ENCODE measurements around the gene IPPK.

IPPK gene

DNA sequence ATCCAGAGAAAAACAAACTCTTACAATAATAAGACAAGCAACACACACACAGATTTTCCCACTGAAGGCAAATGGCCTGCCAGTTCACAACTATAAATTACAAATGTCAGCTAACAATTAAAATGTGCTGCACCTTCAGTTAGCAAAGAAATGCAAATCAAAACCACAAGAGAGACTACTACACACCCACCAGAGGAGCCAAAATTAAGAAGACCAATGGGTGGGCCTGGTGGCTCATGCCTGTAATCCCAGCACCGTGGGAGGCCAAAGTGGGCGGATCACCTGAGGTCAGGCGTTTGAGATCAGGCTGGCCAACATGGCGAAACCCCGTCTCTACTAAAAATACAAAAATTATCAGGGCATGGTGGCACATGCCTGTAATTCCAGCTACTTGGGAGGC is 15.1 kb upstream of the IPPK start:
- DNase-seq = no peak

DNA sequence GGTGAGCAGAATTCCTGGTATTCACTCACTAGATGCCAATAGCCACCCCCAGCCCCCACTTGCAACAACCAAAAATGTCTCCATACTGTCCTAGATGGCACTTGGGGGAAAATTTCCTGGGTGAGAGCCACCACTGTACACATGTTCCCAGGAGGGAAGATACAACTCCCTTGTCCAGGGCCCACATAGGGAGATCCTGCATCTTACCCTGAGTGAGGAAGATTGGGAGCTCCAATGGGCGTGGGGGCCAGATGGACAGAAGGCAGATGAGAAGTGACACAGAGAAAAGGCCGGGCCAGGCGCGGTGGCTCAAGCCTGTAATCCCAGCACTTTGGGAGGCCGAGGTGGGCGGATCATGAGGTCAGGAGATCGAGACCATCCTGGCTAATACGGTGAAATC is 12.3 kb upstream of the IPPK start:
- no peak for DNase-seq

DNA sequence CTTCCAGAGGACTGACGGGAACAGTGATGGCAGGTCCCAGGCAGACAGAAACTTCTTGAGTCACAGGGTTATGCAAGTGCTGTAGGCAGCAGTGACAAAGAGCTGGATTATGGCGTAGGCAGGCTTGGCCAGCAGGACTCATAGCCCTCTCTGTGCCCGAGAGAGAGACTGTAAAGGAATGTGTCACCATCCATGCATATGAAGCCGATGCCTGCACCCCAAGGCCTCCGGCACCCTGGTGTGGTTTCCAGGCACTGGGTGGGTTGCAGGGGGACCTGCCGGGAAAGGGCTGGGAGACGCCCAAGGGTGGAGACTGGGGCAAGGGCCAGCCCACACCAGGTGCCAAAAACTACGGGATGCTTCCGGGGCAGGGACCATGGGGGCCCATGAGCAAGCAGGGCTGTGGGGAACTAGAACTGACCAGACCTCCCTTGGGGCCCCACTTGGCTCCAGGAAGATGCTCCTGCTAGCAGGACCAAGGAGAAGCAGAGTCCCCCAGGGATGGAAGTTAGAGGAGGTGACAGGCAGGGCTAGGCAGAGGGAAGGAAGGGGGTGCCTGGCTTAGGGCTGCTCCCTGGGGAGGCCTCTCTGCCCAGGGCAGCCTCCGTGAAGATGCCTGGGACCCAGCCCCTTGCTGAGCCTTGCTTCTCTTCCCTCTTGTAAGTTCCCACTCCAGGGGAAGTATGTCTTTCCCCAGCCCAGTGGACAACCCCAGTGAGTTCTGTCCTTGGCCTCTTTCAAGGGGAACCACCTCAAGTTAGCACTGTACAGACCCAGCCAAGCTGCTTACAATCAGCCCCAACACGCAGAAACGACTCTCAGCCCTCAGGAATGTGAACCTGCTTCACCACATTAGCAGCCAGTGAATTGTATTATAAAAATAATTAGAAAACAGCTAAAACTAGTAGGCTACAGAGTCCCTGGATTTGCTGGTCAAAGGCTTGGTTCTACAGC is 10.5 kb upstream of the IPPK start:
- DNase-seq = no peak

DNA sequence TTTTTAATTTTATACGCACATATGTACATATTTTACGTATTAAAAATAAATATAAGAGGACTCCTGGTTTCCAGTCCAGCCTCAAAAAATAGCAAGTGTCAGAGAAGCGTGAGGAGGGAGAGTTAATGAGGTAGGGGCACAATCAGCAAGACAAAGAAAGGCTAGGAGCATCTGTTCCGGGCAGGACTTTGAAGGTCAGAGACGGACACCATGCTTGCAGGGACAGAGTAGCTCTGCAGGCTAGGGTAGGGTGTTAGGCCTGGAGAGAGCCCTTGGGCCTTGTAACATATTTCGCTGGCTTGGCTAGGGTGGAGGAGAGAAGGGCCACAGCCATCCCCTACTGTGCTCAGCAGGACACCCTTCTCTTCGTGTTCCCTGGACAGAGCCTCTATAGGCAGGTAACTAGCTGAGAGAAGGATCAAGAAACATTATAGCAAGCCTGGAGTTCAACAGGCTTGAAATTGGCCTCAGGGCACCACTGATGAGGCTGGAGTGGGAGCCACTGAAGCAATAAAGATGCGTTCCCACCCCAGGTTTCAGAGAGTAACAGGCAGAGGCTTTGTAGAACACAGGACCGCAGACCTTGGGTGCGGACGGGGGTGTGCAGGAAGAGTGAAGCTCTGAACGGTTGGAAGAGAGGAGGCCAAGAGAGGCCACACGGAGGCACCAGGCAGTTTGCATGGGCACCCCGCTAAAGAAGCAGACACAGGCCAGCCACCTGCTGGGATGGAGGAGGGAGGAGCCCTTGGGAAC is 9.7 kb upstream of the IPPK start:
- no peak for DNase-seq

DNA sequence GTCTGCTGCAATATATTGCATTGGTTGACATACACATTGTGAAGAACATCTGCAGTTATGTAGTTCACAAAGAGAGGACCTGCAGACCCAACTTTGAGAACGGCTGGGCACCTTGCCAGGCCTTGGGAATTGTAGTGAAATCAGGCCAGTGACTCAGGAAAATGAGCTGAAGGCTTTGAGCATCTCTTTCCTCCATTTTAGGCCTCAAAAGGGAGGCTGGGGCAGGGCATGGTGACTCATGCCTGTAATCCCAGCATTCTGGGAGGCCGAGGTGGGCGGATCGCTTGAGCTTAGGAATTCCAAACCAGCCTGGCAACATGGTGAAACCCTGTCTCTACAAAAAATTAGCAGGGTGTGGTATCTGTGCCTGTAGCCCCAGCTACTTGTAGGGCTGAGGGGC is 1.4 kb upstream of the IPPK start:
- no peak for DNase-seq

DNA sequence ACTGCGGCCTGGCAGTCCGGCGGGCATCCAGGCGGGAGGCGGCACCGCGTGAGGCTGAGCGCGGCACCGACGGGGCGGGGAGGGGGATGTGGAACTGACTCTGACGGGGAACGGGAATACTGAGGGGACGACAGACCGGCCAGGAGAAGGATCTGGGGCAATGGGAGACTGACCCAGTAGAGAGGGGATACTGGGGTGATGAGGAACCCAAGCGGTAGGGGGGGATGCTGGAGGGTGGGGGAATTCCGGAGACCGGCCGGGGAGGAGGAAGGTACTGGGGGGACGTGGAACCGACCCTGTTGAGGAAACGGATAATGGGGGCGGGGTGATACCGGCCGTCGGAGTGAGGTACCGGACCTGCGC is 423 bp downstream of the IPPK start:
- DNase-seq = no peak

DNA sequence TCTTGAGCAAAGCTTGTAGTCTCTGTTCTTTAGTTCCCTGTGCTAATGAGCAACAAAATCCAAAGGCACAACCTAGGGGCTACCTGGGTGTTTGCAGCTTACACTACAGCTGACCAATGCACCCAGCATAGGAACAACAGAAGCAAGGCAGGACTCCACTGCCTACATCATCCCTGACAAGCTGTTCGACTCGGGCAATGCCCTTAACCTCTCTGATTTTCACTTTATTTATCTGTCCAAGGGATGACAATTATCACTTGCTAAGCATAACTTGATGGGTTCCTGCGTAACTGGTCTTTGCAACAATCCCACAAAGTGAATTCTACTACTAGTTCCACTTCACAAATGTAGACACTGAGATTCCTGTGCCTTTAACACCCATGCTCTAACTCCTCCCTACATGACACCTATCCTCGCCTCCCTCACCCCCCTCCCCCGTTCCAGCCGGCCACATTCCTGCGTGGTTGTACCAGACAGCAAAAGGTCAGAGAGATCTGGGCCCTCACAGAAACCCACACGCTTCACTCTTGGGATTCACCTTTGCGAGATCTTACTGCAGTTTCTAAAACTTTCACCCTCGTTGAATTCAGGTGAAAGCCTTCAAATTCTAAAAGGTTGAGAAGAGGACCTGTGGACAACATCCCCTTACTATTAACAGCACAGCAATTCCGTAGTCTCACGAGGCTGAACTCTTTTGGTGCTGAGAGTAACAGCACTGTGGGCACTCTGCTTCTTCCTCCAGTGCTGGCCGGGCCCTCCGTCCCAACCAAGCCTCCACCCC is 995 bp downstream of the IPPK start:
- DNase-seq = no peak

DNA sequence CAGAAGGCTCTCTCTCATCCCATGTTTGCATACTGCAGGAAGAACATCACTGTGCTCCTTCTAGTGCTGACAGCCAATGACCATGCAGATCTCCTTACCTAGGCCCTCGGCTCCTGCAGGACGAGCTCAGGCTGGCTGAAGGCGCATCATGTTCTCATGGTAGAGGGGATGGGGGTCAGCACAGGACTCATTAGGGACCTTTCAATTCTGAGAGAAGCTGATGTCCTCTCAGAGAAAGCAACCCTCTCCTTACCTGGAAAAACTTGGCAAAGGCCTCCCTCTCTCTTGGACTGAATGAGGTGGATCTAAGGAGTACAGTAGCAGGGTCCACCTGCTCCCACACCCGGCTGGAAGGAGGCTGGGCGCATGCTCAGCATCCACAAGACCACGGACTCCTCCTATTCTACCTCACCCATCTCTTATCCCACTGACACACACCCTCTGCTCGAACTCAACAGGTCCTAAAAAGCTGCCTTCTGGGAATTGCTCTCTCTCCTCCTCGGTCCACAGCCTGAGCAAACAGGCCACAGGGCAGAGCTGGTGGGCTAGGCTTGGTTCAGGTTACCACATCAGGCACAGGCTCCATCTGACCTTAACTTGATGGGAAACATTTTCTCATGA is 2.9 kb downstream of the IPPK start:
- no peak for DNase-seq

DNA sequence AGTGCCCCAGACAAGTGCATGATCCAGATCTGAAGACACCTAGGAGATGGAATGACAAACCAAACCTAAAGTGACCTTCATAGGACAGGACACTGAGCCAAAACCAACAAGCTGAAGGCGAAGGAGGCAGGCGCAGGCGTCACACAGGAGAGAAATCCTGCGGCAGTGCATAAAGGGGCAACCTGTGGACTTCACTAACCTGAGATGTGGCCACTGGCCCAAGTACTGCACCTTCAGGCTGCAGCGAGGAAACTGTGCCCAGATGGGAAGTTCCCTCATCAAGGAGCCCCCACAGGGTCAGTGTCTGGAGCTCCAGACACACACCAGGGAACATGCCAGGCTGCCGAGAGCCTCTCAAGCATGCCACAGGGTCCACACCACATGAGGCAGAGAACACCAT is 3.7 kb downstream of the IPPK start:
- DNase-seq = no peak

DNA sequence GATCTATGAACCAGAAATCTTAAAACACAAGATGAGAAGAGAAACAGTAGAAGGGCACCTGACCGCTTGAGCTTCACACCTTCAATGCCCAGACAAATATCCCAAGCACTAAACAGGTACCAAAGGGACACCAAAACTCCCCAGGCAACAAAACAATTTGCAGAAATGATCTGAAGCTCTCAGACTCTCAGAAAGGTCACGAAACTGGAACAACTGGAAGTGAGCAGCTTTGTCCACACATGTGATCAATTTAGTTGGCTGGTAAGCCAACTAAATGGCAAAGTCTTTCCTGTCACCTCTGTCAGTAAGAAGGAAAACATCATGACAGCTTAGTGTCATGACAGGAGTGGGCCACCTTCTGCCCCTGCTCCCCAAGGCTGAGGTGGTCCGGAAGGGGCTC is 4.1 kb downstream of the IPPK start:
- DNase-seq = no peak

DNA sequence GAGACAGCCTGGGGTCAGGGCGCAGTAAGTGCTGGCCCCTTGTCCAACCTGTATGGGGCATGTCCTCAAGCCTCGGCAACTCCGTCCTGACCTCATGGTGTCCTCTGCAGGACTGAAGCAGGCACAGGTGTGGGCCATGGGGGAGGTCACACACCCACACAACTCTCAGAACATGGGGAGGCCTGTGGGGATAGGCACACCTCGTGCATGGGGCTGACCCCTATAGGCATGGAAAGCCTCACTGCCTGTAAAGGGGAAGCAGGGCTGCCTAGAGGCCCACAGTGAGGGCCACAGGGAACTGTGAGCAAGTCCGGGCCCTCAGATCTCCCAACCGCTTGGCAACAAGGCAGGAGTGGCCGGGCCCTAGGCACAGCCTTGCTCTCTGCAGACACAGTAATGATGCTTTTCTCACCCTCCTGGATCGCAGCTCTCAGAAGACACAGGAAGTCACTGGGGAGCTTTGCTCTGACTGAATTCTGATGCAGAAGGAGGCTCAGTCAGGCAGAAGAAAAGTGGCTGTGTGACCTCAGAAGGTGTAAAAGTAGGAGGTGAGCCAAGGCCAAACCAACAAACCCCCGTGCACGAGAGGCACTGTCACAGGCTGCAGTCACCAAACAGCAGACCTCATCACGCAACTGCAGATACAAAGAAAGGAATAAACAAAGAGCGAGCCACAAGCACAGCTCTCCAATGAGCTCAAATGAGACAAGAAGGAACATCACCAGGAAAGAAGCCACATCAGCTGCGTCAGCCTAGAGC is 5.4 kb downstream of the IPPK start:
- no peak for DNase-seq

DNA sequence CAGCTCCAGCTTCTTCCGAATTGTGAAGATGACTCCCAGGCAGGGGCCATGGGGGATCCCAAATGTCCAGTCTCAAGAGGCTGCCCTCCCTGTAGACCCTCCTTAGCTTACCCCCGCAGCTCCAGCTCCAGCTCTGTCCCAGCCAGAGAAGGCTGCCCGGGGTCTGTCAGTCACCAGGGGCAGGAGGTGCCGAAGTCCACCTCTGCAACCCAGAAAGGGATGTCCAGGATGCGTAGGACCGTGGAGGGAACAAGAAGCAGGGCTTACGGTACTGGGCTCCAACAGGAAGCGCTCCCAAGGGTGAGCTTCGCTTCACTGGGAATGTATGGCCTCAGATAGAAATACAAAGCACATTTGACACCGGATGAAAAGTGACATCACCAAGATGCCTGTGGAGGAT is 6.0 kb downstream of the IPPK start:
- DNase-seq = no peak

DNA sequence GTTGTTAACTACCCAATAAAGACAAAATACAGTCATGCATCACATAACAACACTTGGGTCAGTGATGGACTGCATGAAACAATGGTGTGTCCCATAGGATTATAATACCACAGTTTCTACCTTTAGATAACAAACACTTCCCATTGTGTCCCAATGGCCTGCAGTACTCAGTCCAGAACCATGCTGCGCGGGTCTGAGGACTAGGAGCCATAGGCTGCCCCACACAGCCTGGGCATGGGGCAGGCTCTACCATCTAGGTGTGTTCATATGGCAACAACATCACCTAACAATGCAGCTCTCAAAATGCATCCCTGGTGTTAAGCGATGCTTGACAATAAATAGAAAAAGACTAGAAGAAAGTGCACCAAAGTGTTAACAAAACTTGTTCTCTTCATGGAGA is 6.8 kb downstream of the IPPK start:
- no peak for DNase-seq

DNA sequence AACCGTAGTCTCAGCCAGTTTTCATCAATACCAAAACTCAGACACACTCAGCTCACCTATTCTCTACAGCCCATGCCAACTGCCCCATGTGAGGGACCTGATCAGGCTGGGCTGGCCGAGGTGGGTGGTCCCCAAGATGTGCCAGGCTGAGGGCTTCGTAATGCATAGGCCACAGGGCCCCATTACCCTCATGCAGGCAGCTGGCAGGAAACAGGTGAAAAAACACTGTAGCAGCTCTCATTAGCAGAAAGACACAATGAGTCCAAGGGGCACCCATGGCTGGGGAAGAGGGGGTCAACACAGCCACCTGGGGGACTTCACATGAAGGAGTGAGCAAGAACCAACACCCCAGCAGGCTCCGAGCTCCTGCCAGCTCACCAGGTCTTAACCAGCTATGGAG is 8.2 kb downstream of the IPPK start:
- no peak for DNase-seq

DNA sequence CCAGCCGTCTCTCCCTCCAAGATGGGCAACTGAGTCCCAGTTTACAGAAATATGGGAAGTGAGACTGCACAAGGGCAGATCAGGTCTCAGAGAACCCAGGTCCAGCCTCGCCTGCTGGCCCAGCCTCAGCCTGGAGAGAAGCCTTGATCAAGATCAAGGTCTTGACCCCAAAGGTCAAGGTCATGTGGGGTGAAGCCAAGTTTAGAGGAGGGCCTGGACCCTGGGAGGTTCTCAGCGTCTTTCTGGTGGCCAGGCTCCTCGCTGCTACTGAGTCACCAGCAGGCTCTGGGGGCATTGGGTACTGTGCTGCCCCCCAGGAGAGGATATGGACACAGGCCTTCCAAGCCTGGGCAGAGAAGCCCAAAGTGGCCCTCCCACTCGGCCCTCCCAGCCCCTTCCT is 8.8 kb downstream of the IPPK start:
- DNase-seq = no peak

DNA sequence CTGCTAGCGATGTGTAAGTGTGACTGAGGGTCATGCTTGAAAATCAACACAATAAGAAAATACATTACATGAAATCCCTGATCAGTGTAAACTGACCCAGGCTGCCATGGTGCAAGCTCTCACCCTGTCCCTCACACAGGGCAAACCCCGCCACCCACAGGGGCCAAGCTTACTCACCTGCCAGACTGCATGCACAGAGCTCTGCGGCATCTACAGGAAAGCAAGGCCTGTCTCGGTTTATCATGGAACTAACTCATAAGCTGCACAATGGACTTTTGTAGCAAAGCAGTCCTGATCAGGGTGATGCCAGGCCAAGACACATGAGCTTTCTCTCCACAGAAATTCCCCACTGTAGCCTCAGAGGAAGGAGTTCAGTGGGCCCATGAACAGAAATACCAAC is 9.7 kb downstream of the IPPK start:
- DNase-seq = no peak

DNA sequence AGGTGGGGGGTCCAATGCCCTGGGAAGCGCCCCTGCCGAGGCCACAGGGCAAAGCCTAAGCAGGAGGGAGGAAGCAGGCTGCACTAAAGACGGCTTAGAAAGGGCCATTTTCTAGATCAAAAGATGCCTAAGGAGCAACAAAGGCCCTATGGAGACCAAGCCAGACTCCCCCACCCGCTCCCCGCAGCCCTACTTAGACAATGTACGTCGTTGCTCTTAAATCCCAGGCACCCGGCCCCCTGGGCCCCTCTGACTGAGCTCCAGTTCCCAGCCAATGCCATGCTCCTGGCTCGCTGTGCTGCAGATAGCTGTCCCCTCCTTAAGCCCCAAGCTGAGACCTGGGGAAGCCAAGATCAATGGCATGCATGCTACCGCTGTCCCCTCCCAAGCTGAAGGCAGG is 10.3 kb downstream of the IPPK start:
- no peak for DNase-seq

DNA sequence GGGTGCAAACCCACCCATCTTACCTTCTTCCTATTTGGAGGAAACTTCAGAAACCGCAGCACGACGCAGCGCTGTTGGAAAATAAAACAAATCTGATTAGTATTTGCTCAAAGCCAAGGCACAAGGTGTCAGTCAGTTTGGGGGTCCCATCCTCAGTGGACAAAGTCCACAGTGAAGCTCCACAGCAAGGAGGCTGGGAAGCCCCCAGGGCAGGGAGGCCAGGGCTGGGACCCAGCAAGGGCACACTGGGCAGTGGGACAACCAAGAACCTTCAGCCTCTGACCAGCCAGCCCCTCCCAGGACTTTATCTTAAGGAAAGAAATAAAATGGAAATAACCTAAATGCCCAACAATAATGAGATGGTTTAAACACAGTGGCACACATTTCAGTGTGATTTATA is 11.3 kb downstream of the IPPK start:
- no peak for DNase-seq

DNA sequence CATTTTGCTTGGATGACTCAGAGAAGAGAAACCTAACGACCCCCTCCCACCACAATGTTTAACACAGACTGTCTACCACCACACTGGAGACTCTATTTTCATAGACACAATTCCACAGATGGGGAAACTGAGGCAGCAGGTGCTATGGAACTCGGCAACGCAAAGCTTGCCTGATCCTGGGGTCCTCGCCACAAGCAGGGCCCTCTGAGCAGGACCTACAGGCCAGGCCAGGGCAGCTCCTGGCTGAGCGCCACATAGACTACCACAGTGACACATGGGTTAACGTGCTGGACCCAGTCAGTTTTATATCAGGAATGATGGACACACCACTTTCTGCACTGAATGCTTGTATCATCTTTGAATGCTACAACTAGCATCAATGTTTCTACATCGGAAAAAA is 11.8 kb downstream of the IPPK start:
- no peak for DNase-seq

DNA sequence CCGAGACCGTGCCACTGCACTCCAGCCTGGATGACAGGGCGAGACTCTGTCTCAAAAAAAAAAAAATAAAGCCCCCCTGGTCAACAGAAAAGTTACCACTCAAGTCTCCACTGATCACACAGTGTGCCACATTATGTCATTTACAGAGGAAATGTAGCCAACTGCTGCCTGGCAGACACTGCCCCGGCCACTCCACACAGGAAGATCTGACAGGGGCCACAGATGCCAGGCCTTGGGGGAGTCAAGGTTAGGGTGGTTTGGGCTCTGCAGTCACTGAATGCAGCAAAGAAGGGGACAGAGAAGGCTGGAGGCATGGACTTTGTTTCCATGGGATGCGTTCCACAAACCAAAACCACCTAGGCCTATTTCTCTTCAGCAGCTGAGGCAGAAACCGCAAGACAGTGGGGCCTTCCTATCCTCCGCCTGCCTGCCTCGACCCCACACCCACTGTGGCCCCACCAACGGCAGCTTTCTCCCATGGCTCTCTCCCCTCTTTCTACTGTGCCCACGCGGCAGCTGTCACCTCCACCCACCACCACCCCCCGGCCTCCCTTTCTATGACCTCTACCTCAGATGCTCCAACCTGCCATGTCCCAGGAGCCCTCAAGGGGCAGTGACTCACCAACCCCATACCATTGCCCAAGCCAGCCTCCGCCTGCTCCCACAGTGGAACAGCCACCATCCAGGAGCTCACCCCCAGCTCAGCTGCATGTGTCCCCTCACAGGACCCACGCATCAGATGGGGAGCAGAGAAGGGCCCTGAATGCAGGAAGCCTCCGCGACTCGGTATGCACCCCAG is 12.4 kb downstream of the IPPK start:
- DNase-seq = no peak

DNA sequence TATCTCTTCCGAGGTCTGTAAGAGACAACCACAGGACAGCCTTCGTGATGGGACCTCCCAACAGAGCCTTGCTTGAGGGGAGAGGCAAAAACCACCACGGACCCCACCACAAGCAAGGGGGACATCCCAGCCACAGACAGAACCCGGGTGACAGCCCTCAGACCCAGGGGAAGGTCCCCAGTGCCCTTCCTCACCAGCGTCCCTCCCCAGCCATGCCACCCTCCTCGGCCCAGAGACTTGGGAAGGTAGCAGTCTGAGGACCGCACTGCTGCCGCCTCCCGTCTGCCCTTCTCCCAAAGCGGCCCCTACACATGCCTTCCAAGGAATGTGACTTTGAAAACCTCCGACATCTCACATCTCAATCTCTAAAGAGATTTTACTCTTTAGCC is 13.4 kb downstream of the IPPK start:
- DNase-seq = no peak
